Measurements from ENCODE around the gene CPLX1.

Gene CPLX1

DNA sequence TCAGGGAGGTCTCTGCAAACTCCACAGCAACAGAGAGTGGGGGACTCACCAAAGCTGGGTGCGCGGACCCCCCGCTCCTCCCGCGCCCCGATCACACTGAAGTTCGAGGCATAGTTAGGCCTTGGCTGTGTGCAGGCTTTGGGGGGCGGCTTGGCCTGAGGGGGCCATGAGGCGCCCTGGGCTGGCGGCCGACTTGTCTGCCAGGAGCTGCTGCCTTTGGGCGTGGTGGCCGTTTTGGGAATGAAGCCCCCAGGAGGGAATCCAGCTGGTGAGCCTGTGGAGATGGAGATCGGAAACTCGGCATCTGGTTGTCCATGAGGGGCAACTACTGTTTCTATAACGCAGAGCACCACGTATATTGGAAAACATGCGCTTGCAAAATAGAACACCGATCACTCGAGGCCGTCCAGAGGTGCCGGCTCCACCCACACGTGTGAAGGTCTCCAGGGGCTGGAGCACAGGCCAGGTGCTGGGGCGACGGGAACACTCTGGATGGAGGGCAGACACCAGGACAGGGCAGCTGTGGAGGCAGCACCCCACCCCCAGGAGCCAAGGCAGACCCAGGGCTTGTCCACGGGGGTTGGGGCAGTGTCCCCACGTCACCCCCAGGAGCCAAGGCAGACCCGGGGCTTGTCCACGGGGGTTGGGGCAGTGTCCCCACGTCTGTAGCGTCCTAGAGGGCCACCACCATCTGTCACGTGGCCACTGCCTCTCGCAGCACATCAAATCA, 25.9 kb upstream of the CPLX1 start:
- H3K4me3 ChIP-seq (ENCODE audit: low read length), result no peak overlapping the region
- H3K9me3 ChIP-seq (ENCODE audit: control insufficient read depth, low read depth, low read length), result no peaks in the 10 kb centered on the region
- H3K9ac ChIP-seq (ENCODE audit: low read length), result no peak overlapping the region
- H3K36me3 ChIP-seq (ENCODE audit: control insufficient read depth, low read depth, low read length), result peaks cover under 1% of the 10 kb centered on the region
- H3K4me1 ChIP-seq (ENCODE audit: control insufficient read depth, low read depth, low read length), result no peaks in the 10 kb centered on the region
- H3K27me3 ChIP-seq (ENCODE audit: control insufficient read depth, insufficient read depth, low read length), result no peaks in the 10 kb centered on the region
- H3K27ac ChIP-seq (ENCODE audit: low read length), result no peak overlapping the region

DNA sequence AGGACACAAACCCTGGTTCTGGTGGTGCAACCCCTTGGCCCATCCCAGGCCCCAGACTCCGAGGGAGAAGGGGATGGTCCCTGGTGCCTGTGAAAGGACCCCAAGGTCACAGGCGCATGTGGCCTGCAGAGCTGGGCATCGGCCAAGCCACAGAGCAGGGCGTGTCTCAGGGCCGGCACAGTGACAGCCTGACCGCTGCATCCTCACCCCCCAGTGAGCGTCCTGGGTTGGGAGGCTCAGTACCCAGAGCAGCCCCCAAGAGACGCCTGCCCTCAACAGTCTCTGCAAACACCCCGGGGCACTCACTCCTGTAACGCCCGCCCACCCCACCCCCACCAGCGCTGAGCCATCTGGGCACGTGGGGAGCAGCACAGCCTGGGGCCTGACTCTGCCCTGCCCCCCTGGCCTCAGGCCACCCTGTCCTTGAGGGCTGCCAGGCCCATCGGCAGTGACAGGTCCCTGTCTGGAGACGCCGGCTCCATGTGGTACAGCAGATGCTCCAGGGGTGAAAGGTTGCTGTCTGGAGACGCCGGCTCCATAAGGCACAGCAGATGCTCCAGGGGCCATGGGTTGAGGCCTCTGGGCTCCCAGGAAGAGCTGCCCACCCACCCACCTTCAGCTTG, 24.5 kb upstream of the CPLX1 start:
- H3K4me3 ChIP-seq (ENCODE audit: low read length), result no peak overlapping the region
- H3K9ac ChIP-seq (ENCODE audit: low read length), result no peak overlapping the region
- no peak overlapping the region for H3K27ac ChIP-seq (ENCODE audit: low read length)
- no peaks in the 10 kb centered on the region for H3K36me3 ChIP-seq (ENCODE audit: control insufficient read depth, low read depth, low read length)
- no peaks in the 10 kb centered on the region for H3K9me3 ChIP-seq (ENCODE audit: control insufficient read depth, low read depth, low read length)
- H3K4me1 ChIP-seq (ENCODE audit: control insufficient read depth, low read depth, low read length), result no peaks in the 10 kb centered on the region
- no peaks in the 10 kb centered on the region for H3K27me3 ChIP-seq (ENCODE audit: control insufficient read depth, insufficient read depth, low read length)

DNA sequence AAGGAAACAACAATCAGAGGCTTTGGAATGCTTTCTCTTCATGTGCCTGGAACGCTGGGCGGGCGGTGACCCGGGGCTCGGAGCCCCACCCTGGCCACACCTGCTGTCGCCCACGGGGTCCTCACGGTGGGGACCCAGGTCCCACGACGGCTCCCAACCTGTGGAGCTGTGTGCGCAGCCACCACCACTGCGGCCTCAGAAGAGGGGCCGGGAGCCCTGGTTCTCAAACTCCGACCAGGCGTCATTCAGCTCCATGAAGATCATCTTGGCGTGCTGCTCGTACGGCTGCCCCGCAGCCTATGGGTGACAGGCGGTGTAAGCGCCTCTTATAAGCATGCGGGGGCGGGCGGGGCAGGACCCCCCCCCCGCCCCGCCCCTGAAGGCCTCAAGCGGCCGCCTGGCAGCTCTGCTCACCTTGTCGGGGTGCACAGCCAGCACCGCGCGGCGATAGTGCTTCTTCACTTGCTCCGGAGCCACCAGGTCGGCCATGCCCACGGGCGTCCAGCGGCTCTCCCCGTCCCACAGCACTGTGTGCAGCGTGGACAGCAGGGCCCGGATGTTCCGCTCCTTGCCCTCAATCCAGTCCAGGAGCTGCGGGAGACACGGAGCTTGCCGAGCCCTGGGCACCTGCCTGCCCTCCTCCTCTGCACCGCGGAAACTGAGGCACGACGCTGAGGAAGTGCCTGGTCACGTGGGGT, 23.7 kb upstream of the CPLX1 start:
- H3K9me3 ChIP-seq (ENCODE audit: control insufficient read depth, low read depth, low read length), result no peaks in the 10 kb centered on the region
- no peaks in the 10 kb centered on the region for H3K36me3 ChIP-seq (ENCODE audit: control insufficient read depth, low read depth, low read length)
- no peaks in the 10 kb centered on the region for H3K4me1 ChIP-seq (ENCODE audit: control insufficient read depth, low read depth, low read length)
- H3K9ac ChIP-seq (ENCODE audit: low read length), result no peak overlapping the region
- no peak overlapping the region for H3K4me3 ChIP-seq (ENCODE audit: low read length)
- no peak overlapping the region for H3K27ac ChIP-seq (ENCODE audit: low read length)
- no peaks in the 10 kb centered on the region for H3K27me3 ChIP-seq (ENCODE audit: control insufficient read depth, insufficient read depth, low read length)

DNA sequence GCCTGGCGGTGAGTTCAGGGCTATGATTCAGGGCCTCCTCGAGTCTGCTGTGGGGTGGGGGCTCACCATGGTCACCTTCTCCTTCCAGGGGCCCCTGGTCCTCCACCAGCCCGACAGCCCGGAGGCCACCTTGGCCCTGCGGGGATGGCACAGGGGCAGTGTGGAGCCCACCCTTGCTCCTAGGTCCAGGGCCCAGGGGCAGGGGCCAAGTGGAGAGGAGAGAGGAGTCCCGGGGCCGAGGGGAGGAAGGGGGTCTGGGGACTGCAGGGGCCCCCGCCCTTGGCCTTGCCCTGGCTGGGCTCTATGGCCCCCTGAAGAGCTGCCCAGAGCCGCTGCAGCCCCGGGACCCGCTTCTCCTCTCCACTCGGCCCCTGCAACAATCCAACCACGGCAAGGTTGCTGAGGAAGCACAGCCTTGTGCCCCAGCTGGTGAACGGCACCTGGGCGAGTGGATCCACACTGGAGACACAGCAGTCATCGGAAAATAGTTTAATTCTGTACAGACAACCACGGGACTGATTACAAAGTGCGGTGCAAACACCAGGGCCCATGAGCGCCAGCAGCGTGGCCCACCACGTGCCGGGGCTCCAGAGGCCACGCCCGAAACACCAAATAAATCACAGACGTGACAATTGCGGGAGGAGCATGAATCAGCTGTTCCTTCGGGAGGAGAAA, 23.0 kb upstream of the CPLX1 start:
- Histone ChIP-seq H3K27ac (ENCODE audit: low read length) (no peak overlapping the region), H3K36me3 (ENCODE audit: control insufficient read depth, low read depth, low read length) (no peaks in the 10 kb centered on the region)

DNA sequence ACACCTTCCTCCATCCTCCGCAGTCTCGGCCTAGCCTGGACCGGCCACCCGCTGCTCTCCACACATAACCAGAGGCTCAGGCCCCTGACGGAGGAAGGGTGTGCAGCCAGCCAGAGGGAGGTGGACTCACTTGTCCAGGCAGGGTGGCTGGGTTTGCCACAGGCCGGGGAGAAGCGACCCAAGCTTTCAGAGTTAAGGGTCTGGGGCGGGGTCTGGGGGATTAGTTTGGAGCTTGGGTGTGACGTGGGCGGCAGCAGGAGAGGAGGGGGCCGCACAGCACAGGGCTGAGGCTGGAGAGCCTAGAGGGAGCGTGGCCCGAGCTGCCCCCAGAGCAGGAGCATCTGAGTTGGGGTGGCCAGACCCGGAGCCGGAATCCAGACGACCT, 22.4 kb upstream of the CPLX1 start:
- Histone ChIP-seq H3K27ac (ENCODE audit: low read length) (no peak overlapping the region), H3K4me1 (ENCODE audit: control insufficient read depth, low read depth, low read length) (no peaks in the 10 kb centered on the region), H3K9me3 (ENCODE audit: control insufficient read depth, low read depth, low read length) (no peaks in the 10 kb centered on the region), H3K36me3 (ENCODE audit: control insufficient read depth, low read depth, low read length) (no peaks in the 10 kb centered on the region), H3K27me3 (ENCODE audit: control insufficient read depth, insufficient read depth, low read length) (no peaks in the 10 kb centered on the region), H3K4me3 (ENCODE audit: low read length) (no peak overlapping the region), H3K9ac (ENCODE audit: low read length) (no peak overlapping the region)

More for the DNA sequence above, 23.0 kb upstream of the CPLX1 start:
- no peak overlapping the region for H3K4me3 ChIP-seq (ENCODE audit: low read length)
- no peaks in the 10 kb centered on the region for H3K27me3 ChIP-seq (ENCODE audit: control insufficient read depth, insufficient read depth, low read length)
- H3K9ac ChIP-seq (ENCODE audit: low read length), result no peak overlapping the region
- no peaks in the 10 kb centered on the region for H3K9me3 ChIP-seq (ENCODE audit: control insufficient read depth, low read depth, low read length)
- no peaks in the 10 kb centered on the region for H3K4me1 ChIP-seq (ENCODE audit: control insufficient read depth, low read depth, low read length)

DNA sequence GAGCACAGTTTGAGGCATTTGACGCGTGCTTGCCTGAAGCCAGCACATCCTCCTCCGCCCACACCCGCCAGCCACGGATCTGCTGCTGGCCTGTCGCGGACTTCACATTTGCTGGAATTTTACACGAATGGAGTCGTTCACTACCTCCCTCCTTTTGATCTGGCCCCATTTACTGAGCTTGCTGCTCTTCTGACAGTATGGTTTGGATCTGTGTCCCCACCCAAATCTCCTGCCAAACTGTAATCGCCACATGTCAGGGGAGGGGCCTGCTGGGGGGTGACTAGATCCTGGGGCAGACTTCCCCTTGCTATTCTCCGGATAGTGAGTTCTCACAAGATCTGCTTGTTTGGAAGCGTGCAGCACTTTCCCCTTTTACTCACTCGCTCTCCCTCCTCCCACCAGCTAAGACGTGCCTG, 19.9 kb upstream of the CPLX1 start:
- Histone ChIP-seq H3K27ac (ENCODE audit: low read length) (no peak overlapping the region), H3K27me3 (ENCODE audit: control insufficient read depth, insufficient read depth, low read length) (no peaks in the 10 kb centered on the region), H3K9ac (ENCODE audit: low read length) (no peak overlapping the region), H3K9me3 (ENCODE audit: control insufficient read depth, low read depth, low read length) (no peaks in the 10 kb centered on the region), H3K4me1 (ENCODE audit: control insufficient read depth, low read depth, low read length) (no peaks in the 10 kb centered on the region), H3K36me3 (ENCODE audit: control insufficient read depth, low read depth, low read length) (no peaks in the 10 kb centered on the region), H3K4me3 (ENCODE audit: low read length) (no peak overlapping the region)

DNA sequence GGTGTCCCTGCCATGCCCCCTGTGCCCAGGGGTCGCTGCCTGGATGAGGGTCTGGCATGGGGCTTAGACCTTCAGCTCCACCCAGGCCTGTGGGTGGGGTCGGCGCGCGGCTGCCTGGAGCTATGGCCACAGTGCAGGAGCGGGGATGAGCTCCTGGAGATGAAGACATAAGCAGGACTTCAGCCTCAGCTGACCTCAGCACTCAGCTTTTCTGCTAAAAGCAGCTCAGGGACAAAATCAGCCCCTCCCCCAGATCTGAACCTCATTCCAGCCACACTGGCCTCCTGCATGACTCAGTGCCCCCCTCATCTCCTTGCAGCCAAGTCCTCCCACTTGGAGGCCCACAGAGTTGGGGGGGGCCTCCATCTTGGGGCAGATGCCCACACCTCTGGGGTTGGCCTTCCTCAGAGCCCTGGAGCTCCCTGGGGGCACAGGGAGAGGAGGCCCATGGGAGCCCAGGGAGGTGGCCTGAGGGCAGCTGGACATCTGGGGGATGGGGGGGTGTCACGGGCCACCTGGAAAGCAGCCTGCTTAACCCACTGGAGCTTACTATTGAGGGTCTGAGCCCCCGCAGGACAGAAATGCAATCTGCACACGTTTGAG, 19.4 kb upstream of the CPLX1 start:
- Histone ChIP-seq H3K9ac (ENCODE audit: low read length) (no peak overlapping the region), H3K9me3 (ENCODE audit: control insufficient read depth, low read depth, low read length) (no peaks in the 10 kb centered on the region), H3K36me3 (ENCODE audit: control insufficient read depth, low read depth, low read length) (no peaks in the 10 kb centered on the region), H3K4me3 (ENCODE audit: low read length) (no peak overlapping the region), H3K27me3 (ENCODE audit: control insufficient read depth, insufficient read depth, low read length) (no peaks in the 10 kb centered on the region), H3K4me1 (ENCODE audit: control insufficient read depth, low read depth, low read length) (no peaks in the 10 kb centered on the region), H3K27ac (ENCODE audit: low read length) (no peak overlapping the region)

DNA sequence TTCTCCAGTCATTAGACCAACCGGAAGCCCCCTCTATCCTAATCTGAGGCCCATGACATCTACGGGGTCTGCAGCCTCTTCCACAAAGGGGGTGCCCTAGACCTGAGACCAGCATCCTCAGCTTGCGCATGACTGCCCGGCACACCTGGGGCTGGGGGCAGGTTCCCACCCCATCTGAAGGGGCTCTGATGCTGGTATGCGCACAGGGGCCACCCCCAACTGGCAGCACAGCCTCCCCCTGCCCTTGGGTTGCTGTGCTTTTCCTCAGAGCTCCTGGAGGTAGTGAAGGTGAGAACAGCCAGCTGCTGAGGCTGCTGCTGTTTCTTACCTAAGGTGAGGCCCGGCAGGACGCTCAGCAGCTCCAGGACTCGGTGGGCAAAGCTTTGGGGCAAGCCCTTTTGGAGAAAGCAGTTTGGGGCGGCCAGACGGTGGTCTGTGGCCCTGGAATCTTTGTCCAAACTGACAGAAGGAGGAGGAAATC, 18.9 kb upstream of the CPLX1 start:
- Histone ChIP-seq H3K36me3 (ENCODE audit: control insufficient read depth, low read depth, low read length) (no peaks in the 10 kb centered on the region), H3K27ac (ENCODE audit: low read length) (no peak overlapping the region), H3K9me3 (ENCODE audit: control insufficient read depth, low read depth, low read length) (no peaks in the 10 kb centered on the region), H3K4me1 (ENCODE audit: control insufficient read depth, low read depth, low read length) (no peaks in the 10 kb centered on the region), H3K9ac (ENCODE audit: low read length) (no peak overlapping the region), H3K27me3 (ENCODE audit: control insufficient read depth, insufficient read depth, low read length) (no peaks in the 10 kb centered on the region), H3K4me3 (ENCODE audit: low read length) (no peak overlapping the region)

DNA sequence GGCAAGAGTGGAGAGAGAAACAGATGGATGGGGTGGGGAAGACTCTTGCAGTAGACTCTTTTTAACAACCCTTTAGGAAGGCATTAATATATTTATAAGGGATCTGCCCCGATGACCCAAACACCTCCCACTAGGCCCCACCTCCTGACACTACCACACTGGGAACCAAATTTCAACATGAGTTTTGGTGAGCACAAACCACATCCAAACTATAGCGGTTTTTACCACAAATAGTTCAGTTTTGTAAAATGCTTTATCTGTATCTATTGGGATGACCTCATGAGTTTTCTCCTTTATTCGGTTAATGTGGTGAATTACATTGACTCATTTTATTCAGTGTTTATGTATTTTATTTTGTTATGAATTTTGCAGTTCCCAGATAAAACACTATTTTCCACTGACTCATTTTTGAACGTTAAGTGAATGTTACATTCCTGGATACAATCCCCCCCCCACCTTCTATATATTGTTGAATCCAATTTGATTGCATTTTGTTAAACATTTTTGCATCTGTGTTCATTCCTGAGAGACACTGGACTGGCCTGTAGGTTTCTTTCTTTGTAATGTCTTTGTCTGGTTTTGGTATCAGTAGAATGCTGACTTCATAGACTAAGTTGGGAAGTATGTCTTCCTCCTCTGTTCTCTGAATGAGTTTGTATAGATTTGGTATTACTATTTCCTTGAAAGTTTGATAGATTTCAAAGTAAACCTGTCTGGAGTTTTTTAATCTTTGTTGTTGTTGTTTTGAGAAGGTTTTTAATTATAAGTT, 13.9 kb upstream of the CPLX1 start:
- Histone ChIP-seq H3K9ac (ENCODE audit: low read length) (no peak overlapping the region), H3K9me3 (ENCODE audit: control insufficient read depth, low read depth, low read length) (peaks cover 10% of the 10 kb centered on the region), H3K36me3 (ENCODE audit: control insufficient read depth, low read depth, low read length) (no peaks in the 10 kb centered on the region), H3K27me3 (ENCODE audit: control insufficient read depth, insufficient read depth, low read length) (no peaks in the 10 kb centered on the region), H3K4me1 (ENCODE audit: control insufficient read depth, low read depth, low read length) (no peaks in the 10 kb centered on the region), H3K27ac (ENCODE audit: low read length) (no peak overlapping the region), H3K4me3 (ENCODE audit: low read length) (no peak overlapping the region)

DNA sequence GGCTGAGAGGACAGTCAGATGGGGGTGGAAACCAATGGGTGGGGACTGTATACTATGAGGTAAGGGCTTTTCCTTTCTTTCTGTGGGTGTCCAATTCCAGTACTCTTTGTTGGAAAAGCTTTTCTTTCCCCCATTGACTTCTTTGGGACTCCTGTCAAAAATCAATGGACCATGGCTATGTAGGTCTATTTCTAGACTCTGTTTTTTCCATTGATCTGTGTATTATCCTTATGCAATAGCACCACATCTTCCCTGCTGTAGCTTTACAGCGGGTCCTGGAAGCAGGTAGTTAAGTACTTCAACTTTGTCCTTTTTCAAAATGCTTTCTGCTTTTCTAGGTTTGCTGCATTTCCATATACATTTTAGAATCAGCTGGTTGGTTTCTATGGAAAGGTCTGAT, 11.8 kb upstream of the CPLX1 start:
- Histone ChIP-seq H3K27me3 (ENCODE audit: control insufficient read depth, insufficient read depth, low read length) (no peaks in the 10 kb centered on the region), H3K36me3 (ENCODE audit: control insufficient read depth, low read depth, low read length) (no peaks in the 10 kb centered on the region), H3K4me1 (ENCODE audit: control insufficient read depth, low read depth, low read length) (no peaks in the 10 kb centered on the region), H3K9ac (ENCODE audit: low read length) (no peak overlapping the region), H3K4me3 (ENCODE audit: low read length) (no peak overlapping the region), H3K27ac (ENCODE audit: low read length) (no peak overlapping the region), H3K9me3 (ENCODE audit: control insufficient read depth, low read depth, low read length) (peaks cover 10% of the 10 kb centered on the region)
